GM23338 (cell line): ENCODE data around the gene LPCAT4. TPM values are rescaled to one million over a fixed set of nuclear protein-coding genes. Genes with fewer than 3 reads are reported as not detected.

Source experiments
- ATAC-seq: fragments of 200-7000 bp; cut with Tn5 transposase; 3 replicates; pipeline ENCODE4 v1.9.1; 2020
- DNase-seq: peaks from one replicate; pipeline ENCODE4 v3.0.0-alpha.2; 2015; ENCODE audit warnings: low spot score
- H2AFZ ChIP-seq: fragments of 200-600 bp; sonication (generic); 2 replicates; pipeline ENCODE4 v1.8.0; 2016; ENCODE audit warnings: antibody characterized with exemption, mild to moderate bottlenecking, moderate library complexity
- H3F3A ChIP-seq: fragments of 200-600 bp; sonication (generic); replicated peaks from 2 replicates; pipeline ENCODE4 v1.8.0; 2017; ENCODE audit warnings: antibody characterized with exemption, mixed run types, low read depth
- H3K27ac ChIP-seq: fragments of 200-600 bp; sonication (generic); 2 replicates; pipeline ENCODE4 v1.6.1; 2016; ENCODE audit warnings: low read depth
- H3K27me3 ChIP-seq: fragments of 200-600 bp; sonication (generic); 2 replicates; pipeline ENCODE4 v1.8.0; 2016; ENCODE audit warnings: mild to moderate bottlenecking, mixed run types, moderate library complexity; ENCODE audit not compliant: insufficient read depth
- H3K36me3 ChIP-seq: fragments of 200-600 bp; sonication (generic); 2 replicates; pipeline ENCODE4 v1.8.0; 2016; ENCODE audit warnings: mild to moderate bottlenecking; ENCODE audit not compliant: insufficient read depth
- H3K4me1 ChIP-seq: fragments of 200-600 bp; sonication (generic); 2 replicates; pipeline ENCODE4 v1.8.0; 2016; ENCODE audit warnings: mild to moderate bottlenecking, moderate library complexity; ENCODE audit not compliant: insufficient read depth
- H3K4me2 ChIP-seq: fragments of 200-600 bp; sonication (generic); 2 replicates; pipeline ENCODE4 v1.7.1; 2017; ENCODE audit warnings: mixed run types
- H3K4me3 ChIP-seq: fragments of 200-600 bp; sonication (generic); 2 replicates; pipeline ENCODE4 v1.6.1; 2016; ENCODE audit warnings: mixed run types
- H3K79me2 ChIP-seq: fragments of 200-600 bp; sonication (generic); replicated peaks from 2 replicates; pipeline ENCODE4 v1.8.0; 2017; ENCODE audit warnings: mild to moderate bottlenecking; ENCODE audit not compliant: insufficient read depth
- H3K9me2 ChIP-seq: fragments of 200-600 bp; sonication (generic); 2 replicates; pipeline ENCODE4 v1.8.0; 2017; ENCODE audit not compliant: insufficient read depth
- H4K20me1 ChIP-seq: fragments of 200-600 bp; sonication (generic); replicated peaks from 2 replicates; pipeline ENCODE4 v1.8.0; 2017; ENCODE audit warnings: mild to moderate bottlenecking; ENCODE audit not compliant: insufficient read depth
- H3K27ac Mint-ChIP-seq: 2 replicates; pipeline ENCODE4 v1.8.0; 2020; ENCODE audit warnings: inconsistent platforms, mild to moderate bottlenecking, moderate library complexity, mixed read lengths
- H3K27me3 Mint-ChIP-seq: 3 replicates; pipeline ENCODE4 v1.8.0; 2022; ENCODE audit warnings: low read depth, mild to moderate bottlenecking, moderate library complexity, mixed read lengths, inconsistent platforms; ENCODE audit not compliant: insufficient read depth, poor library complexity
- H3K36me3 Mint-ChIP-seq: 3 replicates; pipeline ENCODE4 v1.8.0; 2021; ENCODE audit warnings: low read depth, mild to moderate bottlenecking, inconsistent platforms, moderate library complexity, mixed read lengths
- H3K4me1 Mint-ChIP-seq: 3 replicates; pipeline ENCODE4 v1.8.0; 2020; ENCODE audit warnings: mild to moderate bottlenecking, inconsistent platforms, mixed read lengths
- H3K4me3 Mint-ChIP-seq: 3 replicates; pipeline ENCODE4 v1.8.0; 2021; ENCODE audit warnings: moderate library complexity, mild to moderate bottlenecking, inconsistent platforms, mixed read lengths
- H3K9me3 Mint-ChIP-seq: 3 replicates; pipeline ENCODE4 v1.8.0; 2020; ENCODE audit warnings: moderate library complexity, mild to moderate bottlenecking, inconsistent platforms, mixed read lengths
- CREB1 ChIP-seq: fragments of 250-450 bp; sonication (Bioruptor Pico); IDR thresholded peaks from 2 replicates; pipeline ENCODE4 v1.5.0; 2020; ENCODE audit warnings: low read depth, mild to moderate bottlenecking, moderate library complexity
- CTCF ChIP-seq, 2 experiments: fragments of 200-600 bp in 1 of 2; sonication (generic) in 1 of 2; conservative IDR thresholded peaks; 2 replicates each; pipeline versions ENCODE4 v1.5.1 to v1.6.1; 2016 to 2017; ENCODE audit warnings: antibody characterized with exemption in 2 of 2, low read depth in 2 of 2, mild to moderate bottlenecking in 2 of 2, moderate library complexity in 1 of 2
- ETS1 ChIP-seq: IDR thresholded peaks from 2 replicates; pipeline ENCODE4 v1.6.1; 2016; ENCODE audit warnings: antibody characterized with exemption
- EZH2 ChIP-seq: fragments of 200-600 bp; sonication (generic); IDR thresholded peaks from one replicate; pipeline ENCODE4 v1.8.0; 2017; ENCODE audit warnings: antibody characterized with exemption, mild to moderate bottlenecking, low read depth; ENCODE audit not compliant: unreplicated experiment
- EZH2phosphoT487 ChIP-seq: fragments of 200-600 bp; sonication (generic); IDR thresholded peaks from one replicate; pipeline ENCODE4 v1.8.1; 2018; ENCODE audit warnings: antibody characterized with exemption; ENCODE audit not compliant: unreplicated experiment
- JUNB ChIP-seq: IDR thresholded peaks from one replicate; pipeline ENCODE4 v1.6.1; 2016; ENCODE audit warnings: antibody characterized with exemption; ENCODE audit not compliant: unreplicated experiment
- NANOG ChIP-seq: IDR thresholded peaks from 2 replicates; pipeline ENCODE4 v1.6.1; 2016; ENCODE audit warnings: antibody characterized with exemption, borderline replicate concordance
- POLR2AphosphoS5 ChIP-seq: IDR thresholded peaks from 2 replicates; pipeline ENCODE4 v1.6.1; 2016; ENCODE audit warnings: antibody characterized with exemption, low read depth
- REST ChIP-seq: IDR thresholded peaks from one replicate; pipeline ENCODE4 v1.6.1; 2018; ENCODE audit warnings: antibody characterized with exemption; ENCODE audit not compliant: unreplicated experiment
- STAT1 ChIP-seq: IDR thresholded peaks from one replicate; pipeline ENCODE4 v1.6.1; 2016; ENCODE audit warnings: antibody characterized with exemption; ENCODE audit not compliant: unreplicated experiment
- ZNF114 ChIP-seq: fragments of 250-450 bp; sonication (Bioruptor Pico); IDR thresholded peaks from 2 replicates; pipeline ENCODE4 v1.5.0; 2020; ENCODE audit warnings: mild to moderate bottlenecking, moderate library complexity
- ZNF331 ChIP-seq: fragments of 250-450 bp; sonication (Bioruptor Pico); IDR thresholded peaks from 2 replicates; pipeline ENCODE4 v1.5.0; 2020; ENCODE audit warnings: low read depth, mild to moderate bottlenecking, moderate library complexity
- ZNF462 ChIP-seq: fragments of 250-450 bp; sonication (Bioruptor Pico); IDR thresholded peaks from 2 replicates; pipeline ENCODE4 v1.5.0; 2020; ENCODE audit warnings: mild to moderate bottlenecking, moderate library complexity
- polyA plus RNA-seq: library from polyadenylated mRNA; unstranded; fragments of >200 nt; fragmentation: Nextera tagmentation; extraction: Ambion mirVana; gene quantifications from 2 replicates; pipeline ENCODE4 v1.2.1, GENCODE V29; 2016
- total RNA-seq: library from RNA; depleted of rRNA; stranded (reverse); fragments of >200 nt; shearing (Covaris generic); gene quantifications from 2 replicates; pipeline ENCODE4 v1.2.3, GENCODE V29; 2014

The LPCAT4 gene
- total and polyA plus RNA-seq, 2 experiments from 2014 or later, result 36.8 to 49.1 TPM

GRCh38 chr15:34337557-34338306, 29.3 kb downstream of the LPCAT4 start, which contains the start of gene SLC12A6:
Gene SLC12A6 (minus strand): TSS chr15:34337781. CDS start chr15:34336680, 1,101 bp downstream.
- Histone ChIP-seq H3K36me3 (peaks cover 7% of the 10 kb centered on the region), H4K20me1 (peaks cover 10% of the 10 kb centered on the region; the same call in 1 of the 2 replicates), H3K4me2 (peak within 1 kb of the TSS; percentile 91), H3F3A (no peaks in the 10 kb centered on the region), H3K79me2 (peaks cover 23% of the 10 kb centered on the region), H3K9me2 (no peaks in the 10 kb centered on the region), H2AFZ (peak within 1 kb of the TSS; percentile 99), H3K27me3 (no peaks in the 10 kb centered on the region), H3K4me3 (peak within 1 kb of the TSS; percentile 97), H3K4me1 (peaks cover 19% of the 10 kb centered on the region), H3K27ac (peak within 1 kb of the TSS; percentile 81)
- H3K36me3 Mint-ChIP-seq, result peaks cover 29% of the 10 kb centered on the region
- peak within 1 kb of the TSS; percentile 94 for H3K4me3 Mint-ChIP-seq
- DNase-seq, result peak; percentile 93
- peak; percentile 87 for ATAC-seq
- peaks cover 16% of the 10 kb centered on the region for H3K4me1 Mint-ChIP-seq
- TF ChIP-seq CREB1 (CRISPR knock-in tag), result peak; percentile 65; the same call in 1 of the 2 replicates
- no peak for TF ChIP-seq ZNF331 (CRISPR knock-in tag)
- no peak for TF ChIP-seq JUNB
- peak; percentile 38; the same call in 1 of the 2 replicates for TF ChIP-seq ETS1
- TF ChIP-seq CTCF (conservative IDR thresholded peaks at IDR 0.05; ENCODE audit: low read depth in 2 of 2), result no peak
- no peak for TF ChIP-seq ZNF462
- TF ChIP-seq REST, result no peak
- no peak for TF ChIP-seq STAT1
- TF ChIP-seq ZNF114 (CRISPR knock-in tag), result no peak
- no peak for TF ChIP-seq NANOG
- peak; percentile 65 for TF ChIP-seq POLR2AphosphoS5
- TF ChIP-seq EZH2phosphoT487, result no peak
- no peak for TF ChIP-seq EZH2
- peak within 1 kb of the TSS; percentile 86; the same call in 1 of the 2 replicates for H3K27ac Mint-ChIP-seq
- peaks cover 4% of the 10 kb centered on the region; the same call in 2 of the 3 replicates for H3K9me3 Mint-ChIP-seq
- peaks cover 5% of the 10 kb centered on the region for H3K27me3 Mint-ChIP-seq
